Measurements from ENCODE around the gene SLC6A19. TPM values are rescaled to one million over a fixed set of nuclear protein-coding genes. Genes with fewer than 3 reads are reported as not detected.

The SLC6A19 gene
- total and polyA plus RNA-seq, 2 of the 4 experiments (the other 2 are of a cell fraction): not detected

- DNase-seq: no peak
- Histone ChIP-seq H2BK20ac (ENCODE audit: low read depth, low read length) (no peak overlapping the region), H4K5ac (ENCODE audit: low read depth, low read length) (no peak overlapping the region), H3K9me3 (ENCODE audit: control insufficient read depth, insufficient read depth, low read length) (no peaks in the 10 kb centered on the region), H4K91ac (ENCODE audit: insufficient read depth, low read depth, low read length) (no peak overlapping the region), H3K23ac (ENCODE audit: low read depth, low read length) (no peak overlapping the region), H3K36me3 (ENCODE audit: control insufficient read depth, insufficient read depth, low read length) (no peaks in the 10 kb centered on the region), H2BK120ac (ENCODE audit: low read depth, low read length) (no peak overlapping the region), H2AK9ac (replicated peaks; ENCODE audit: low read depth, low read length, poor library complexity) (no peak overlapping the region), H2BK5ac (ENCODE audit: low read depth, low read length, poor library complexity, severe bottlenecking) (no peak overlapping the region), H3K27ac (ENCODE audit: insufficient read depth, low read length) (no peak overlapping the region), H3K27me3 (ENCODE audit: control insufficient read depth, insufficient read depth, low read length) (peaks cover 16% of the 10 kb centered on the region; the same call in 1 of the 2 replicates), H3K9me1 (ENCODE audit: insufficient read depth, low read length) (no peaks in the 10 kb centered on the region), H3K4ac (ENCODE audit: low read depth, low read length) (no peak overlapping the region), H3K4me1 (ENCODE audit: control insufficient read depth, insufficient read depth, low read length) (no peaks in the 10 kb centered on the region), H3K4me3 (ENCODE audit: insufficient read depth, low read depth, low read length) (no peak overlapping the region), H3K14ac (replicated peaks; ENCODE audit: low read depth, low read length) (no peak overlapping the region), H3K9ac (ENCODE audit: low read depth, low read length) (no peak overlapping the region), H2AFZ (replicated peaks; ENCODE audit: low read length, poor library complexity) (peak overlapping the region; percentile 11), H3K79me1 (ENCODE audit: low read depth in 1 of 2, low read length in 2 of 2) (no peaks in the 10 kb centered on the region), H3K4me2 (ENCODE audit: low read depth, low read length) (no peak overlapping the region), H2BK15ac (ENCODE audit: low read depth, low read length) (no peak overlapping the region), H4K20me1 (ENCODE audit: insufficient read depth, low read length) (no peaks in the 10 kb centered on the region), H2AK5ac (ENCODE audit: low read depth, low read length) (no peak overlapping the region), H3K18ac (ENCODE audit: low read depth, low read length) (no peak overlapping the region), H3K56ac (ENCODE audit: extremely low read depth, insufficient read depth, low read length) (no peak overlapping the region), H4K8ac (ENCODE audit: low read depth in 2 of 2, low read length in 2 of 2) (no peak overlapping the region)
- intact Hi-C loops (cut with micrococcal nuclease): no loop called here
- 70% methylated on average over 11 of the region's 18 CpGs; no CpG with 5 or more reads in 1 of the 2 experiments for WGBS, 2 experiments (ENCODE audit: extremely low coverage in 2 of 2, insufficient read length in 1 of 2)
- ChIA-PET CTCF (no interaction called here), POLR2A (ENCODE audit: unreplicated experiment) (no interaction called here)
- no peak for ATAC-seq (ENCODE audit: low read depth)
- no TSS peak for BruUV-seq (replicated peaks)
- in situ Hi-C loops (cut with MboI; ENCODE audit: low sequenced_read_pairs): no loop called here
- dilution Hi-C loops (cut with HindIII; ENCODE audit: low sequenced_read_pairs, unreplicated experiment): no loop called here
- TF ChIP-seq FOS (IDR thresholded peaks at IDR 0.05; ENCODE audit: low read depth, low read length) (no peak), SMC3 (IDR thresholded peaks at IDR 0.05; ENCODE audit: low read depth, low read length) (no peak), RCOR1 (IDR thresholded peaks at IDR 0.05; ENCODE audit: insufficient replicate concordance, low read length) (no peak), MAZ (IDR thresholded peaks at IDR 0.05; ENCODE audit: borderline replicate concordance, low read depth, low read length) (no peak), MXI1 (IDR thresholded peaks at IDR 0.05; ENCODE audit: borderline replicate concordance, low read depth, low read length) (no peak), CTCF (conservative IDR thresholded peaks at IDR 0.05; ENCODE audit: low read depth, low read length) (no peak), CHD1 (IDR thresholded peaks at IDR 0.05; ENCODE audit: low read depth, low read length) (no peak), RAD21 (IDR thresholded peaks at IDR 0.05; ENCODE audit: low read length) (no peak), USF2 (IDR thresholded peaks at IDR 0.05; ENCODE audit: low read depth, low read length) (no peak), NFE2L2 (IDR thresholded peaks at IDR 0.05; ENCODE audit: low read depth, low read length) (no peak), ELK1 (IDR thresholded peaks at IDR 0.05; ENCODE audit: borderline replicate concordance, low read depth, low read length) (no peak), MAFK (IDR thresholded peaks at IDR 0.05; ENCODE audit: low read depth, low read length) (no peak), POLR2A (IDR thresholded peaks at IDR 0.05; ENCODE audit: low read depth, low read length) (no peak), BHLHE40 (IDR thresholded peaks at IDR 0.05; ENCODE audit: low read depth, low read length) (no peak), CEBPB (IDR thresholded peaks at IDR 0.05; ENCODE audit: low read depth, low read length) (no peak), RFX5 (IDR thresholded peaks at IDR 0.05; ENCODE audit: low read depth, low read length) (no peak)
These were observed 8.3 kb upstream of the SLC6A19 start for GRCh38 chr5:1192971-1193590.

Measured in IMR-90 (cell line).